Hepatocyte (in vitro differentiated cells): ENCODE data around the gene IRF8. TPM values are rescaled to one million over a fixed set of nuclear protein-coding genes. Genes with fewer than 3 reads are reported as not detected.

Source experiments
- DNase-seq: peaks from one replicate; pipeline ENCODE4 v3.0.0-alpha.2; 2016; ENCODE audit warnings: low spot score
- H2AFZ ChIP-seq: fragments of 200-600 bp; sonication (generic); 2 replicates; pipeline ENCODE4 v1.6.0; 2016; ENCODE audit warnings: antibody characterized with exemption, mild to moderate bottlenecking
- H3K27ac ChIP-seq: fragments of 200-600 bp; sonication (generic); 2 replicates; pipeline ENCODE4 v1.5.1; 2016; ENCODE audit warnings: mild to moderate bottlenecking
- H3K27me3 ChIP-seq: fragments of 200-600 bp; sonication (generic); 2 replicates; pipeline ENCODE4 v1.6.1; 2016
- H3K36me3 ChIP-seq: fragments of 200-600 bp; sonication (generic); replicated peaks from 2 replicates; pipeline ENCODE4 v1.5.1; 2016; ENCODE audit warnings: low read depth; ENCODE audit not compliant: insufficient read depth
- H3K4me1 ChIP-seq: fragments of 200-600 bp; sonication (generic); 2 replicates; pipeline ENCODE4 v1.5.1; 2016; ENCODE audit warnings: mild to moderate bottlenecking, moderate library complexity; ENCODE audit not compliant: insufficient read depth
- H3K4me2 ChIP-seq: fragments of 200-600 bp; sonication (generic); 2 replicates; pipeline ENCODE4 v1.6.0; 2016
- H3K4me3 ChIP-seq: fragments of 200-600 bp; sonication (generic); 2 replicates; pipeline ENCODE4 v1.5.1; 2016; ENCODE audit warnings: mild to moderate bottlenecking
- H3K79me2 ChIP-seq: fragments of 200-600 bp; sonication (generic); 2 replicates; pipeline ENCODE4 v1.6.0; 2017; ENCODE audit warnings: mild to moderate bottlenecking
- H3K9me2 ChIP-seq: fragments of 200-600 bp; sonication (generic); replicated peaks from 2 replicates; pipeline ENCODE4 v1.6.0; 2017; ENCODE audit warnings: mild to moderate bottlenecking; ENCODE audit not compliant: insufficient read depth
- H3K9me3 ChIP-seq: fragments of 200-600 bp; sonication (generic); 2 replicates; pipeline ENCODE4 v1.5.1; 2016; ENCODE audit warnings: low read depth, mild to moderate bottlenecking
- H4K20me1 ChIP-seq: fragments of 200-600 bp; sonication (generic); 2 replicates; pipeline ENCODE4 v1.6.0; 2016; ENCODE audit warnings: mild to moderate bottlenecking; ENCODE audit not compliant: insufficient read depth, poor library complexity, severe bottlenecking
- CTCF ChIP-seq: fragments of 200-600 bp; sonication (generic); IDR thresholded peaks from 2 replicates; pipeline ENCODE4 v1.5.1; 2016; ENCODE audit warnings: antibody characterized with exemption, mild to moderate bottlenecking; ENCODE audit not compliant: poor library complexity
- EZH2 ChIP-seq: fragments of 200-600 bp; sonication (generic); IDR thresholded peaks from 2 replicates; pipeline ENCODE4 v1.6.1; 2016; ENCODE audit warnings: antibody characterized with exemption, mild to moderate bottlenecking, borderline replicate concordance
- EZH2phosphoT487 ChIP-seq: fragments of 200-600 bp; sonication (generic); IDR thresholded peaks from one replicate; pipeline ENCODE4 v1.6.1; 2018; ENCODE audit warnings: antibody characterized with exemption, mild to moderate bottlenecking, low read depth, moderate library complexity; ENCODE audit not compliant: unreplicated experiment, severe bottlenecking
- whole genome bisulfite sequencing: methylation state at CpG from one replicate; pipeline ENCODE4 v1.1.6; 2016; ENCODE audit warnings: low lambda C conversion rate; ENCODE audit errors: missing lambda C conversion rate; 5-methylcytosine and 5-hydroxymethylcytosine counted together
- polyA plus RNA-seq: library from polyadenylated mRNA; unstranded; fragments of >200 nt; fragmentation: Nextera tagmentation; extraction: Ambion mirVana; gene quantifications from 2 replicates; pipeline ENCODE4 v1.2.1, GENCODE V29; 2016
- total RNA-seq: library from RNA; depleted of rRNA; stranded (reverse); fragments of >200 nt; gene quantifications from 2 replicates; pipeline ENCODE4 v1.2.3, GENCODE V29; 2014

Gene IRF8
- total and polyA plus RNA-seq, 2 experiments from 2014 or later = 6.9 to 8.4 TPM

GRCh38 chr16:85861095-85861825, 37.7 kb upstream of the IRF8 start:
- Histone ChIP-seq H3K4me1 (no peaks in the 10 kb centered on the region), H3K4me3 (no peak overlapping the region), H3K4me2 (no peak overlapping the region), H3K36me3 (no peaks in the 10 kb centered on the region), H3K9me3 (no peaks in the 10 kb centered on the region), H2AFZ (no peak overlapping the region), H3K79me2 (no peaks in the 10 kb centered on the region), H3K27ac (no peak overlapping the region), H3K9me2 (no peaks in the 10 kb centered on the region), H4K20me1 (no peaks in the 10 kb centered on the region), H3K27me3 (no peaks in the 10 kb centered on the region)
- DNase-seq = no peak
- TF ChIP-seq EZH2phosphoT487 (no peak), CTCF (no peak), EZH2 (no peak)
- WGBS = 81% methylated on average over 16 of the region's 16 CpGs

- 94% methylated on average over 19 of the region's 19 CpGs for WGBS
- Histone ChIP-seq H3K4me2 (no peak overlapping the region), H3K79me2 (no peaks in the 10 kb centered on the region), H4K20me1 (no peaks in the 10 kb centered on the region), H3K36me3 (no peaks in the 10 kb centered on the region), H3K4me3 (no peak overlapping the region), H2AFZ (no peak overlapping the region), H3K4me1 (no peaks in the 10 kb centered on the region), H3K27ac (no peak overlapping the region), H3K9me2 (no peaks in the 10 kb centered on the region), H3K27me3 (no peaks in the 10 kb centered on the region), H3K9me3 (no peaks in the 10 kb centered on the region)
- no peak for DNase-seq
- TF ChIP-seq EZH2 (no peak), EZH2phosphoT487 (no peak), CTCF (no peak)
Measured at GRCh38 chr16:85862476-85863383, 36.2 kb upstream of the IRF8 start.

- no peak overlapping the region for H3K27ac ChIP-seq
- no peak overlapping the region for H3K4me3 ChIP-seq
- H3K4me1 ChIP-seq = no peaks in the 10 kb centered on the region
- no peaks in the 10 kb centered on the region for H3K27me3 ChIP-seq
- H2AFZ ChIP-seq = no peak overlapping the region
- no peaks in the 10 kb centered on the region for H4K20me1 ChIP-seq
- DNase-seq = no peak
- H3K4me2 ChIP-seq = no peak overlapping the region
- no peaks in the 10 kb centered on the region for H3K9me3 ChIP-seq
- H3K36me3 ChIP-seq = no peaks in the 10 kb centered on the region
- no peaks in the 10 kb centered on the region for H3K79me2 ChIP-seq
- 87% methylated on average over 5 of the region's 5 CpGs for WGBS
- H3K9me2 ChIP-seq = no peaks in the 10 kb centered on the region
- TF ChIP-seq CTCF (no peak), EZH2phosphoT487 (no peak), EZH2 (no peak)
Measured at GRCh38 chr16:85863384-85863774, 35.6 kb upstream of the IRF8 start.
